ENCODE results near the gene CSF3R.
"Not testable (repeated sequence)": the region's sequence is repeated elsewhere in the genome, so short reads cannot be mapped to it uniquely, and the experiment has no call there.

Gene CSF3R

DNA sequence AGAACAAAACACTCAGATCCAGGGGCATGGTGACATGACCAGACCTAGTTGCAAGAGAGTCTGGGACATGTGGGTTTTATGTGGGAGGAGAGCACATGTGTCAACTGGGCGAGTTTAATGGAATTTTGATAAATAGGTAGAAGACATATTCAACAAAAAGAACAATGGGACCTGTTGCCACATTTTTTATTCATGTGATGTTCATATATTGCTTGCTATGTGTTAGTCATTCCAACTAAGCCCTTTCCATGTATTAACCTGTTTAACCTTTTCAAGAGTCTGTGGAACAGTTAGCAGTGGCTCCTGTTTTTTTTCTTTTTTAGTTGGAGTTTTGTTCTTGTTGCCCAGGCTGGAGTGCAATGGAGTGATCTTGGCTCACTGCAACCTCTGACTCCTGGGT lies 30.1 kb upstream of the CSF3R start:
- no peak for DNase-seq

DNA sequence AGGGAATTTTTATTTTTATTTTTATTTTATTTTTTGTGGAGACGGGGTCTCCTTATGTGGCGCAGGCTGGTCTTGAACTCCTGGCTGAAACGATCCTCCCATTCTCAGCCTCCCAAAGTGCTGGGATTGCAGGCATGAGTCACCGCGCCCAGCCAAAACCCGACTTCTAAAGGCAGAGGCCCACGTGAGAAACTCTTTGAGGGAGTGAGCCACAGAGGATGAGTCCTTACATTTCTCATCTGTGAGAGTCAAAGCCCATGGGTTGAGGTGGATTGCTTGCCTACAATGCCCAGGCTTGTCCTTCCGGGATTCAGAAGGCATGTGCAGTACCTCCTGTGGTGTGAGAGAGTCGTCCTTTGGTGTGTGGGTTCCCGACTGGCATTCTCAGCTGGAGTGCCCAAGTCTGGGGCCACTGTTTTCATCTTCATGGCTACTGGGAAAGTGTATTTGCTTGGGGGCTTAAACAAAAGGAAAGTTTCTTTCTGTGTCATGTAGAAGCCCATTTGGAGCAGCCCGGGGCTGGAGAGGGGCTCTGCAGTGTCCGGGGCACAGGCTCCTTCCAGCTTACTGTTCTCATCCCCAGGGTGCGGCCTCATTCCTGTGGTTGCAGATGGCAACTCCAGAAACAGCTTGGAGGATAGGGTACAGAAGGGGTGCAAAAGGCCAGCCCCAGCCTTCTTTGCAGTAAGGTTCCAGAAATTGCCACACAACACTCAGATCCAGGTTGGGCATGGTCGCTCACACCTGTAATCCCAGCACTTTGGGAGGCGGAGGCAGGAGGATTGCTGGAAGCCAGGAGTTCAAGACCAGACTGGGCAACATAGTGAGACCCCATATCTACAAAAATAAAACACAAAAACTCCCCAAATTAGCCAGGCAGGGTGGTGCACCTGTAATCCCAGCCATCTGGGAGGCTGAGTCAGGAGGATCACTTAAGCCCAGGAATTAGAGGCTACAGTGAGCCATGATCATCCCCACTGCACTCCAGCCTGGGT lies 29.4 kb upstream of the CSF3R start:
- DNase-seq = no peak

DNA sequence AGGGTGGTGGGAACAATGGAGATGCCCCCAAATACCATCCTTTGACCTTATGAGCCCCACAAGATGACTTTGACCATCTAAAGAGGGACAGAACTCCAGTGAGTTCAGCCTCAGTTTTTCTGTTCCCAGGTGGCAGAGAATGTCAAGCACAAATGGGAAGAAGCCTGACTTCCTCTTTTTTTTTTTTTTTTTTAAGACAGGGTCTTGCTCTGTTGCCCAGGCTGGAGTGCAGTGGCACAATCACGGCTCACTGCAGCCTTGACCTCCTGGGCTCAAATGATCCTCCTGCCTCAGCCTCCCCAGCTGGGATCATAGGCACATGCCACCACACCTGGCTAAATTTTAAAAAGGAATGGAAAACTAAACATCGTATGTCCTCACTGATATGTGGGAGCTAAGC lies 28.5 kb upstream of the CSF3R start:
- not testable (repeated sequence) for DNase-seq

DNA sequence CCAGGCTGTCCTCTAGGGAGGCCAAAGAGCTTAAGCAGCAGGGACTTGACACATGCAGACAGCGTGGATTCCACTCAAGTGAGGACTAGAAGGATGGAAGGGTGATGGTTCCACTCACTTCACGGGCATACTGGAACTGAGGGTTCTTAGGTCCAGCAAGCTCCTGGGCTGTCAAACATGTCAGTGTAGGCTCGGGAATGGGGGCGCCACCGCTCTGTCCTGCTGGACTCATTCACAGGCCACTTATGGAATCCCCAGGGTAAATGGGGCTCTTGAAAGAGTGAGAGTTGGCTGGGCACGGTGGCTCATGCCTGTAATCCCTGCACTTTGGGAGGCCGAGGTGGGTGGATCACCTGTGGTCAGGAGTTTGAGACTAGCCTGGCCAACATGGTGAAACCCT lies 27.7 kb upstream of the CSF3R start:
- no peak for DNase-seq

DNA sequence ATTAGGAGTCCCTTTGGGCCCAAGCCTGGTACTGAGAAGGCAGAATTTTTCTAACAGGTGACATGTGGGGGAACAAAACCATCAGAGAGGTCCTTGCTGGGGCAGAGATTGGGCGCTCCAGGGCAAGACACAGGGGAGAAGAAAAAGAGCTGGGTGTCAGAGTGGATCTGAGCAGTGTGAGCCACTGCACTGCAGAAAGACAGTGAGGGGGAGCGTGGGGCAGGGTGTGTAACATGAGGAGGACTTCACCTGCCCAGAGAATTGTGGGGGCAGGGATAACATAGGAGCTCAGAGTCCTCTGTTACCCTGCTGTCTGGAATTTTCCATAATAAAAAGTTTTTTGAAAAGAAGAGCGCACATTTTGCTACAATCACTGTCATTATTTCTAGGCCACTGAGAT lies 25.5 kb upstream of the CSF3R start:
- DNase-seq = no peak

DNA sequence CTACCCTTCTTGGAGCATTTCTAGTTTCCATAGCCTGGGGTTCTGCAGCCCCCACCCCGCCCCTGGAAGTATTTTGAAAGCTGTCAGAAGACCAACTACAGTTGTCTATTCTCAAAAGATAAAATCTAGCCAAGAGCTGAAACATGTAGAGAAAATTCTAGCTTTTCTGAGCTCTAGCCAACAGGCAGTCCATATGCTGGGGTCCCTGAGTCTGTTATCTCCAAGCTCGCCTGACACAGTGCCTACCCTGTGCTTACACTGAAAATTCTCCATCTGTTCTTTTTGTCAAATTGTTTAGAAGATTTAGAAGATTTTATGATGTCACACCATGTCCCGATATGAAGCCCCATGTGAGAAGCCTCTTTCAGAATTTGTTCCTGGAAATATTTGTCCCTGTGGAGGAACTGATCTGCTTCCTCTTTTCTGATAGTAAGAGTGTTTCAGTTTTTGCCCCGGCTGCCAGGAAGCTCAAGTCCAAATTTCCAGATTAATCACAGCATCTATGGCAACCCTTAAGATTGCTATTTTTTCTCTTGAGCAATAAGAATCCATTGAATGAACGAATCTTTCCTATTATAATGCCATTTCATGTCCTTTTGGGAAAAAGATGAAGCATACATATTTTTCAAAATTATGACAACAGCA lies 23.7 kb upstream of the CSF3R start:
- DNase-seq = no peak

DNA sequence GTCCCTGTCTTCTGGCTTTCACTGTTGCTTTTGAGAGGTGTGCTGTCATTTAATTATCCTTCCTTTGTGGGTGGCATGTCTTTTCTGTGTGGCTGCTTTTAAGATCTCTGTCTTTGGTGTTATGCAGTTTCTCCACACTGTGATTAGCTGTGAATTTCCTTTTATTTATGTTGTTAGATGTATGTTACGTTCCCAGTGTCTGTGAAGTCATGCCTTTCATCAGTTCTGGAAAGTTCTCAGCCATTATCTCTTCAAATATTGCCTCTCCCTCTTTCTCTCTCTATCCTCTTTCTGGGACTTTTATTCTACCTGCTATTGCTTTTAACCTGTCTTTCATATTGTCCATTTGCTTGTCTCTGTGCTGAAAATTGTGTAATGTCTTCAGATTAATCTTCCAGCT lies 21.0 kb upstream of the CSF3R start:
- no peak for DNase-seq

DNA sequence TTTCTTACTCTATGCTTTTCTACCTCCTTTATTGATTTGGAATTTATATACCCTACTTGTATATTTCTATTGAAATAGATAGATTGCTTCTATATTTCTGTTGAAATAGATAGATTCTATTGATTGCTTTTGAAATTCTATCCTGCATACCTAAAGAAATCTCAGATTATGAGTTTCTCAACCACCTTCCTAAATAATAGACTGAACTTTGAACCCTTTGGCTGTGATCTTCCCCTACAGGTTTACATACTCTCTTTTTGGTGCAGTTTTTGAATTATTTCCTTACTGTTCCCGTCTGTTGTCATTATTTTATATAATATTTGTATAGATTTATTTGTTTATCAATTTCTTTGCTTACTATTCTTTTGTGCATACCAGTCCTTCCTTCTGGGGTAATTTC lies 20.4 kb upstream of the CSF3R start:
- DNase-seq = no peak

DNA sequence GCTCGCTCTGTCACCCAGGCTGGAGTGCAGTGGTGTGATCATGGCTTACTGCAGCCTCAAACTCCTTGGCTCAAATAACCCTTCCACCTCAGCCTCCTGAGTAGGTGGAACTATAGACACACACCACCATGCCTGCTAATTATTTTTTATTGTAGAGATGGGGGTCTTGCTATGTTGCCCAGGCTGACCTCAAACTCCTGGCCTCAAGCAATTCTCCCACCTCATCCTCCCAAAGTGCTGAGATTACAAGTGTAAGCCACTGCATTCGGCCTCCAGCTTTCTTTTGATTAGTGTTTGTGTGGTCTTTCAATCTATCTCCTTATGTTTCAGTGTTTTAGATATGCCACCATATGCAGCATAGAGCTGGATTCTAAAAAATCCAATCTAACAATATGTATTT lies 19.9 kb upstream of the CSF3R start:
- DNase-seq = no peak

DNA sequence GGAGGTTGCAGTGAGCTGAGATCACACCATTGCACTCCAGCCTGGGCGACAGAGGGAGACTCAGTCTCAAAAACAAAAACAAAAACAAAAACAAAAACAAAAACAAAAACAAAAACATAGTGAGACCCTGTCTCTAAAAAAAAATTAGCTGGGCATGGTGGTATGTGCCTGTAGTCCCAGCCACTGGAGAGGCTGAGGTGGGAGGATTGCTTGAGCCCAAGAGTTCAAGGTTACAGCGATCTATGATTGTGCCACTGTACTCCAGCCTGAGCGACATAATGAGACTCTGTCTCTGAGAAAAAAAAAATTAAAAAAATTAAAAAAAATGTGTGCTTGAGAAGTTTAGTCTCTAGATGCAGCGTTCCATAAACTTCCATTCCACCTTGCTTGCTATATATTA lies 19.2 kb upstream of the CSF3R start:
- DNase-seq = not testable (repeated sequence)

DNA sequence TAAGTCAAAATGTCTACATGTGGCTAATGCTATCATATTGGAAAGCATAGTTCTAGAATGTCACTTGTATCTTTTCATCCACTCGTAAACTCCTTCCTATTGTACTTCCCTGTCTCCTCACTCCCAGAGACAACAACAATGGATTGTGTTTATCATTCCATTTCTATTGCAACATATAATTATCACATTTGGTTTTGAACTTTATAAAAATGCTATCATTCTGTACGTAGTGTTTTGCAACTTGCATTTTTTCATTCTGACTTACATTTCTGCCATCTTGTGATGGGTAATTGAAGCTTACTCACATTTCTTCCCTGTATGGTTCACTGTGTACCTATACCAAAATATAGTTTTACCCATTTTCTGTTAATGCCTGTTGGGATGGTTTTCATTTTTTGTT lies 14.5 kb upstream of the CSF3R start:
- no peak for DNase-seq

DNA sequence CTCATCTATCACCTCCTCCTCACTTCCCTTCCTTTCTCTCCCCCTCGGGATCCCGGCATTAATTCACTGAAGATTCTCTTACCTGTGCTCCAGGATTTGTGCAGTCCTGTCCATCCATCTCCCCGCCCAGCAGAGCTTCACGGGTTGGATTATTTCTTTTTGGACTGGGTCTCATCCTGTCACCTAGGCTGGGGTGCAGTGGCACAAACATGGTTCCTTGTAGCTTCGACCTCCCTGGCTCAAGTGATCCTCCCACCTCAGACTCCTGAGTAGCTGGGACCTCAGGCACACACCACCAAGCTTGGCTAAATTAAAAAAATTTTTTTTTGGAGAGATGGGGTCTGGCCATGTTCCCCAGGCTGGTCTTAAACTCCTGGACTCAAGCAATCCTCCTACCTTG lies 12.3 kb upstream of the CSF3R start:
- no peak for DNase-seq

DNA sequence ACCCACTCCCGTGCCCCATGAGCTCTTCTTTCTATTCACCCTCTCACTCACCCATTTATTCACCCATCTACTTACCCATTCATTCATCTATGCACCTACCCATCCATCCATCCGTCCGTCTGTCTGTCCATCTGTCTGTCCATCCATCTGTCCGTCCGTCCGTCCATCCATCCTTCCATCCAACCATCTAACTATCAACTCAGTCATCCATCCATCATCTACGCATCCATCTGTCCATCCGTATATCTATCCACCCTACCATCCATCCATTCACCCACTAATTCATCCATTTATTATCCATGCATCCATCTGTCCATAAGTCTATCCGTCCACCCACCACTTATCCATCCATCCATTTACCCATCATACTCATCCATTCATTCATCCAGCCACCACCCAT lies 10.8 kb upstream of the CSF3R start:
- DNase-seq = no peak

DNA sequence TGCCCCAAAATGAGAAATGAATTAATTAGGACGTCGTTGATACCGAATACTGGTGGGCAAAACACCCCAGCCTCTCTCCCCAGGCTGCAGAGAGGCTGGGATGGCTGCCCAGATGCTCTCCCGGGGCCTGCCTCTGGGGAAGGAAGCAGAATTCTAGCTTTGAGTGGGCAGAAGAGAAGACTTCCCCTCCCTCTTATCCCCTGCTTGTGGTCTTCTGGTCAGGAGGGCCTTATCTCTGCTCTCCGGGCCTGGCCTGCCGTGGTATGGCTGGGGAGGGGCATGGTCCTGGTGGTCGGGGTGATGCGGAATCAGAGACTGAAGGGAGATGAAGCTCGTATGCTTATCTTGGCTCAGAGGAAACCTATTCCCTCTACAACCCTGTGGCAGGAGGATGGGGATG lies 9.8 kb upstream of the CSF3R start:
- no peak for DNase-seq

DNA sequence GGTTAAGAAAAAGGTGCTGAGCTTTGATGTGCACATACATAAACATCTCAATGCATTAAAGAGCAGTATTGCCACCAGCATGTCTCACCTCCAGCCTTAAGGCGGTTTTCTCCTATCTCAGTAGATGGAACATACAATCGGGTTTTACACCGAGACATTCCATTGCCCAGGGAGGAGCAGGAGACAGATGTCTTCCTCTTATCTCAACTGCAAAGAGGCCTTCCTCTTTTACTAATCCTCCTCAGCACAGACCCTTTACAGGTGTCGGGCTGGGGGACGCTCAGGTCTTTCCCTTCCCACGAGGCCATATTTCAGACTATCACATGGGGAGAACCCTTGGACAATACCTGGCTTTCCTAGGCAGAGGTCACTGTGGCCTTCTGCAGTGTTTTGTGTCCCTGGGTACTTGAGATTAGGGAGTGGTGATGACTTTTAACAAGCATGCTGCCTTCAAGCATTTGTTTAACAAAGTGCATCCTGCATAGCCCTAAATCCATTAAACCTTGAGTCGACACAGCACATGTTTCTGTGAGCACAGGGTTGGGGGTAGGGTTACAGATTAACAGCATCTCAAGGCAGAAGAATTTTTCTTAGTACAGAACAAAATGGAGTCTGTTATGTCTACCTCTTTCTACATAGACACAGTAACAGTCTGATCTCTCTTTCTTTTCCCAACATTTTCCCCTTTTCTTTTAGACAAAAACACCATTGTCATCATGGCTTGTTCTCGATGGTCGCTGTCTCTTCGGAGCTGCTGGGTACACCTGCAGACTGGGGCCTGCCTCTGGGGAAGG lies 6.7 kb upstream of the CSF3R start:
- DNase-seq = not testable (repeated sequence)

DNA sequence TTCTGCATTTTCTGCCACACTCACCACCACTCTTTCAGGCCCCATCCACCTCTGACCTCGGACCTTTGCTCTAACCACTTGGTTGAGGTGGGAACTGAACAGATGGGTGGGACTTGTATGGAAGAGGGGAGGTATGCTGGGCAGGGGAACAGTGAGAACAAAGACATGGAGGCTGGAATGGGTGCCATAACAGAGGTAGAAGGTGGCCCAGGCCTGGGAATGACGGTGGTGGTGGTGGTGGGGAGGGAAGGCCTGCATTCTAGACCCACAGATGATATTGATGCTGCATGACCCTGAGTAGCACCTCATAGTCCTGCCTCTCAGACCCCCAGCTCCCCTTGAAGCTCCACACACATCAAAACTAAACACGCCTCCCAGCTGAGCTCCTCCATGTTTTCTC lies 5.2 kb upstream of the CSF3R start:
- no peak for DNase-seq

DNA sequence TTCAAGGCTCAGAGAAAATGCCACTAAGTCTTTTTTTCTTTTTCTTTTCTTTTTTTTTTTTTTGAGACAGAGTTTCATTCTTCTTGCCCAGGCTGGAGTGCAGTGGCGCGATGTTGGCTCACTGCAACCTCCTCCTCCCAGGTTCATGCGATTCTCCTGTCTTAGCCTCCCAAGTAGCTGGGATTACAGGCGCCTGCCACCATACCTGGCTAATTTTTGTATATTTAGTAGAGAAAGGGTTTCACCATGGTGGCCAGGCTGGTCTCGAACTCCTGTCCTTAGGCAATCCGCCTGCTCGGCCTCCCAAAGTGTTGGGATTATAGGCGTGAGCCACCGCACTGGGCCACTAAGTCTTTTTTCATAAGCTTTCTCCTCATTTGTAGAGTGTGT lies 4.6 kb upstream of the CSF3R start:
- not testable (repeated sequence) for DNase-seq

DNA sequence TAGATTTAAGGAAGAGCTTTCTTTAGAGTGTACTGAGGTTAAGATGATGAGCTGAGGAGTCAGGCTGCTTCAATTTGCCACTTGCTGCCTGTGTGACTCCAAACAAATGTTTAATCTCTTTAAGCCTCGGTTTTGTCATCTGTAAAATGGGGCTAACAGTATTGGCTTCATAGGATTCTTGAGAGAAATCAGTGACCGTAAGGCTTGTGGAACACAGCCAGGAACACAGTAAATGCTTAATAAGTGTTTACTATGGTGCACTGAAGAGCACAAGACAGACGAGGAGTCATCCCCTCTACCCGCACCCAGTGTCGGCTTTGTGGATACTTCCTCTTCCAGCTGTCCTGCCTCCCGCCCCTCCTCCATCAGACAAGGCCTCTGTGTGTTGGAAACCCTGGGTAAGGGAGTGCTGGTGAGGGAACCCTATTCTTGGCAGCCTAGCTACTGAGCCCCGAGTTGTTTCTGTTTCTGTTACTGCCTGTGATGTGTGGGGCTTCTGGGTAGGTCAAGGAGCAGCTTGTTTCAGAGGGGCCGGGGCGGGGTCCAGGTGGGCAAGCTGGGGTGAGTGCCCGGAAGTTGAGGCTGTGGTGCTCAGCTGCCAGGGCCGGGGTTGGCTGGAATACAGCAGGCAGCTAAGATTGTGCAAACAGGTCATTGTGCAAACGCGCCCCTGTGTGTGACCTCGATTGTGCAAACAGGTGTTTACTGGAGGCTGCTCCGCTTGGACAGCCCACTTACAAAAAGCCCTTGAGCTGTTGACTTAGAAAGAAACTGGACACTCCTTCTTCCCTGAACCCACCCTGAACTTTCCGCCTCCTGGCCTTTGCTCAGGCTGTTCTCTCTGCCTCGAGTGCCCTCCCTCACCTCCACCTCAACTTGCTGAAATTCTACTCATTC lies 4.0 kb upstream of the CSF3R start:
- DNase-seq = no peak

DNA sequence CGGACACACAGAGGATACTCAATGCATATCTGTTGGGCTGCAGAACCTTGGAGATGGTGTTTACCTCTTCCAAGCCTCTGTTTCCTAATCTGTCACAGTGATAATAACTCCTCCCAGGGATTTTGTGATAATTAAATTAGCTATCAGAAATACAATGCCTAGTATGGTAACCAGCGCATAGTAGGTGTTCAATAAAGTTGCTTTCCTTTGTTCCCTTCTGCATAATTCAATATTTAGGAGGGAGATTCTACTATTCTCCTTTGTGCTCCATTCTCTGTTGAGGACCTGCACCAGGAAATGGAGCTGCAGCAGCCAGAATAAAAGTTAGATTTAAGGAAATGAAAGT lies 3.4 kb upstream of the CSF3R start:
- no peak for DNase-seq

DNA sequence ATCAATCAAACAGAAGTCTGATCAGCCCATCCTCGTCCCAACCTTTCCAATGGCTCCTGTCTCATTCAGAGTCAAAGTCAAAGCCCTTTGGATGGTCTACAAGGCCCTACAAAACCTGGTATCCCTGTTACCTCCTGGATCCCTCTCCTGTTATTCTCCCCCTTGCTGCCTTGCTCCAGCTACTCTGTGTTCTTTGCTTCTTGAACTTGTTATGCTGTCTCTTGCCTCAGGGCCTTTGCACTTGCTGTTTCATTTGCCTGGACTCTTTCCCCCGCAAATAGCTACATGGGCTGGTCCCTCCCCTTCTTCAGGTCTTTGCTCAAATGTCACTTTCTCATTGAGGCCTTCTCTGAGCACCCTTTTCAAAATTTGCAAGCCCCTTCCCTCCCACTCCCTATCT lies 1.4 kb upstream of the CSF3R start:
- no peak for DNase-seq

DNA sequence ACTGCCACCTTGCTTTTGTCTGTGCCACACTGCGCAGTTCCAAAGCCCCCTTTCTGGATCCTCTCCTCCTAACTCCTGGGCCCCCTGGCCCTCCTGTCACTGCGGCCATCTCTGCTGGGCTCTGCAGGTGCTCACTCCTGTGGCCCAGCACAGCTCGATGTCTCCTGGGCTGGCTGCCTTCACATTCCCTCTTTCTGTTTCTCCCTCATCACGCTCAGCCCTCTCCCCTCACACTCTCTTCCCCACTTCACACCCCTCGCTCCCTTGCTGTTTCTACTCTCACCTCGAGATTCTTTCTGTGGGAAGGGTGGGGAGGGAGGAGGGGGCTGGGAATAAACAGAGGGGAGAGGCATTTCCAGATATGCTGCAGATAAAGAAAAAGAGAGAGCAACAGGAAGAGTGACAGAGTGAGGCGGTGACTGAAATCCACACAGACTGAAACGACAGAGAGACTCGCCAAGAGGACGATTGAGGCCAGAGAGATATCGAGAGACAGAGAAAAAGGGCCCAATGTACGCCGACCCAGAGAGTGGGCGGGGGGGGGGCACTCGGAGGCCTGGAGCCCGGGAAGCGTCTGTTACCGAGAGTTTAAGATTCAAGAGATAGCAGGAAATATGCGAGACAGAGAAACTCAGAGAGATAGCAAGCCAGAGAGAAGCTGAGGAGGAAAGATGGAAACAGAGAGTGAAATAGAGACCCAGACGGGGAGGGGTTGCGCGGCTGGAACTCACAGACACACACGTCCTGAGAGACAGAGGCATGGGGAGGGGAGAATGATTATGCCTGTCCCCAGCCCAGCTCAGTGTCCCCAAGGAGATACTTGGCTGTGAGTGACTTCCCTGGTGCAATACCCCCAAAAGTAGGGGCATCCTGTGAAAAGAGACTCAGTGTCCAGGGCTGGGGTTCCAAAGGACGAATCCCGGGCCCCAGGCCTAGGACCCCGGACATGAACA lies 666 bp downstream of the CSF3R start:
- no peak for DNase-seq

All from effector CD4-positive, alpha-beta T cell (primary cell).